H9 (cell line): ENCODE data around the gene EME1. TPM values are rescaled to one million over a fixed set of nuclear protein-coding genes. Genes with fewer than 3 reads are reported as not detected.

Experiments used
- DNase-seq: peaks from one replicate; pipeline ENCODE4 v3.0.0-alpha.2; 2017
- H2AFZ ChIP-seq: one replicate; pipeline ENCODE4 v1.6.1; 2013; ENCODE audit warnings: mild to moderate bottlenecking, low read length, control low read depth, moderate library complexity
- H2AK5ac ChIP-seq: 2 replicates; pipeline ENCODE4 v1.6.1; 2013; ENCODE audit warnings: low read length, control low read depth, mixed read lengths; ENCODE audit not compliant: insufficient read length
- H2BK120ac ChIP-seq: one replicate; pipeline ENCODE4 v1.6.1; 2013; ENCODE audit warnings: low read depth, mild to moderate bottlenecking, low read length, control low read depth, inconsistent platforms; ENCODE audit not compliant: poor library complexity, severe bottlenecking
- H2BK12ac ChIP-seq: 2 replicates; pipeline ENCODE4 v1.6.1; 2013; ENCODE audit warnings: low read length, control low read depth, mixed read lengths, low read depth; ENCODE audit not compliant: insufficient read length
- H2BK15ac ChIP-seq: 2 replicates; pipeline ENCODE4 v1.6.1; 2013; ENCODE audit warnings: low read depth, low read length, control low read depth
- H2BK20ac ChIP-seq: one replicate; pipeline ENCODE4 v1.6.1; 2013; ENCODE audit warnings: low read depth, mild to moderate bottlenecking, low read length, control low read depth, inconsistent platforms; ENCODE audit not compliant: poor library complexity, severe bottlenecking
- H2BK5ac ChIP-seq: 2 replicates; pipeline ENCODE4 v1.6.1; 2013; ENCODE audit warnings: low read length, control low read depth, mixed read lengths; ENCODE audit not compliant: insufficient read length
- H3K14ac ChIP-seq: 2 replicates; pipeline ENCODE4 v1.6.1; 2013; ENCODE audit warnings: low read length, control low read depth; ENCODE audit not compliant: insufficient read depth
- H3K18ac ChIP-seq: 2 replicates; pipeline ENCODE4 v1.6.1; 2013; ENCODE audit warnings: low read depth, mild to moderate bottlenecking, mixed read lengths, low read length, control low read depth; ENCODE audit not compliant: insufficient read length
- H3K23ac ChIP-seq: 2 replicates; pipeline ENCODE4 v1.6.1; 2013; ENCODE audit warnings: low read length, control low read depth, mixed read lengths, low read depth; ENCODE audit not compliant: insufficient read length
- H3K23me2 ChIP-seq: 2 replicates; pipeline ENCODE4 v1.6.1; 2013; ENCODE audit warnings: low read depth, mild to moderate bottlenecking, mixed read lengths, low read length, control low read depth; ENCODE audit not compliant: insufficient read length, poor library complexity, severe bottlenecking
- H3K27ac ChIP-seq: 2 replicates; pipeline ENCODE4 v1.5.1; 2013; ENCODE audit warnings: low read length, control low read depth, mixed read lengths, low read depth; ENCODE audit not compliant: insufficient read length
- H3K27me3 ChIP-seq: 2 replicates; pipeline ENCODE4 v1.6.1; 2013; ENCODE audit warnings: low read length, control low read depth, inconsistent platforms; ENCODE audit not compliant: insufficient read depth
- H3K4ac ChIP-seq: 2 replicates; pipeline ENCODE4 v1.6.1; 2013; ENCODE audit warnings: low read depth, mild to moderate bottlenecking, control low read depth, inconsistent platforms, low read length, moderate library complexity
- H3K4me1 ChIP-seq: 2 replicates; pipeline ENCODE4 v1.6.1; 2013; ENCODE audit warnings: low read length, control low read depth, inconsistent platforms; ENCODE audit not compliant: insufficient read depth
- H3K4me2 ChIP-seq: 2 replicates; pipeline ENCODE4 v1.6.1; 2013; ENCODE audit warnings: low read length, control low read depth, mixed read lengths; ENCODE audit not compliant: insufficient read length, insufficient read depth
- H3K56ac ChIP-seq: 2 replicates; pipeline ENCODE4 v1.6.1; 2013; ENCODE audit warnings: low read depth, mild to moderate bottlenecking, mixed read lengths, low read length, control low read depth; ENCODE audit not compliant: insufficient read length
- H3K79me1 ChIP-seq: 2 replicates; pipeline ENCODE4 v1.6.1; 2013; ENCODE audit warnings: low read depth, mild to moderate bottlenecking, moderate library complexity, low read length, control low read depth, inconsistent platforms; ENCODE audit not compliant: insufficient read depth, poor library complexity, severe bottlenecking
- H3K79me2 ChIP-seq: 2 replicates; pipeline ENCODE4 v1.6.1; 2013; ENCODE audit warnings: low read length, control low read depth, inconsistent platforms; ENCODE audit not compliant: insufficient read depth
- H3K9ac ChIP-seq: 2 replicates; pipeline ENCODE4 v1.6.1; 2013; ENCODE audit warnings: low read length, control low read depth, mixed read lengths; ENCODE audit not compliant: insufficient read length; ENCODE audit errors: extremely low read depth
- H3K9me3 ChIP-seq: one replicate; pipeline ENCODE4 v1.6.1; 2013; ENCODE audit warnings: low read depth, low read length, inconsistent platforms; ENCODE audit not compliant: control insufficient read depth
- H3T11ph ChIP-seq: one replicate; pipeline ENCODE4 v1.6.1; 2013; ENCODE audit warnings: mild to moderate bottlenecking, low read length, control low read depth, inconsistent platforms
- H4K20me1 ChIP-seq: one replicate; pipeline ENCODE4 v1.6.1; 2013; ENCODE audit not compliant: control insufficient read depth, insufficient read length, insufficient read depth
- H4K5ac ChIP-seq: 2 replicates; pipeline ENCODE4 v1.6.1; 2013; ENCODE audit warnings: low read depth, mild to moderate bottlenecking, mixed read lengths, low read length, control low read depth; ENCODE audit not compliant: insufficient read length
- H4K8ac ChIP-seq: replicated peaks from 2 replicates; pipeline ENCODE4 v1.6.1; 2013; ENCODE audit warnings: low read length, control low read depth, mixed read lengths, low read depth; ENCODE audit not compliant: insufficient read length
- H4K91ac ChIP-seq: 2 replicates; pipeline ENCODE4 v1.6.1; 2013; ENCODE audit warnings: low read depth, mild to moderate bottlenecking, moderate library complexity, mixed read lengths, low read length, control low read depth; ENCODE audit not compliant: insufficient read length
- H3K27ac Mint-ChIP-seq, 3 experiments: 2 replicates in 2 of 3; 3 replicates in 1 of 3; pipeline ENCODE4 v1.8.0; 2020 to 2021; ENCODE audit warnings: mixed read lengths in 3 of 3, mild to moderate bottlenecking in 1 of 3, moderate library complexity in 1 of 3
- H3K27me3 Mint-ChIP-seq: 2 replicates; pipeline ENCODE4 v1.8.0; 2021; ENCODE audit warnings: low read depth, mild to moderate bottlenecking, moderate library complexity, mixed read lengths
- H3K36me3 Mint-ChIP-seq, 3 experiments: 2 replicates in 2 of 3; 3 replicates in 1 of 3; pipeline ENCODE4 v1.8.0; 2020 to 2021; ENCODE audit warnings: low read depth in 3 of 3, mixed read lengths in 3 of 3; ENCODE audit not compliant: insufficient read depth in 1 of 3
- H3K4me1 Mint-ChIP-seq, 2 experiments: 2 replicates each; pipeline ENCODE4 v1.8.0; 2020; ENCODE audit warnings: mixed read lengths in 2 of 2
- H3K4me3 Mint-ChIP-seq, 2 experiments: 2 replicates in 1 of 2; 3 replicates in 1 of 2; pipeline ENCODE4 v1.8.0; 2020 to 2021; ENCODE audit warnings: mild to moderate bottlenecking in 2 of 2, mixed read lengths in 2 of 2, moderate library complexity in 1 of 2
- H3K9me3 Mint-ChIP-seq, 2 experiments: 2 replicates in 1 of 2; 3 replicates in 1 of 2; pipeline ENCODE4 v1.8.0; 2020; ENCODE audit warnings: mild to moderate bottlenecking in 2 of 2, mixed read lengths in 2 of 2, moderate library complexity in 1 of 2
- WGBS: extraction: QIAGEN DNeasy Blood & Tissue Kit; methylation state at CpG from one replicate; pipeline ENCODE4 v1.1.7; 2013; ENCODE audit warnings: missing lambda C conversion rate, low lambda C conversion rate, mixed read lengths; ENCODE audit not compliant: insufficient read length; ENCODE audit errors: extremely low coverage; 5-methylcytosine and 5-hydroxymethylcytosine counted together
- total RNA-seq: library from RNA; stranded (reverse); gene quantifications from 2 replicates; pipeline ENCODE4 v1.2.1, GENCODE V29; 2021
- TF ChIP-seq, protein P1 (sequence below): fragments of 200-600 bp; sonication (generic); conservative IDR thresholded peaks from 3 replicates; pipeline ENCODE4 v1.8.0; 2021; ENCODE audit warnings: antibody characterized with exemption, mild to moderate bottlenecking

EME1 gene
- total RNA-seq, 1 experiment from 2014 or later, result 15.1 TPM

GRCh38 chr17:50337956-50338355 is 35.1 kb upstream of the EME1 start:
- H2AFZ ChIP-seq, result no peak overlapping the region
- no peak overlapping the region for H4K91ac ChIP-seq
- no peak overlapping the region for H3K4me2 ChIP-seq
- no peak overlapping the region for H4K8ac ChIP-seq
- no peaks in the 10 kb centered on the region for H3K79me2 ChIP-seq
- no peaks in the 10 kb centered on the region for H3K79me1 ChIP-seq
- peak; percentile 18 for DNase-seq
- H3K4ac ChIP-seq, result no peak overlapping the region
- H3K23ac ChIP-seq, result no peak overlapping the region
- WGBS, result no CpG with 5 or more reads among the region's 2 CpGs
- no peak overlapping the region for H2BK15ac ChIP-seq
- TF ChIP-seq, protein P1, sequence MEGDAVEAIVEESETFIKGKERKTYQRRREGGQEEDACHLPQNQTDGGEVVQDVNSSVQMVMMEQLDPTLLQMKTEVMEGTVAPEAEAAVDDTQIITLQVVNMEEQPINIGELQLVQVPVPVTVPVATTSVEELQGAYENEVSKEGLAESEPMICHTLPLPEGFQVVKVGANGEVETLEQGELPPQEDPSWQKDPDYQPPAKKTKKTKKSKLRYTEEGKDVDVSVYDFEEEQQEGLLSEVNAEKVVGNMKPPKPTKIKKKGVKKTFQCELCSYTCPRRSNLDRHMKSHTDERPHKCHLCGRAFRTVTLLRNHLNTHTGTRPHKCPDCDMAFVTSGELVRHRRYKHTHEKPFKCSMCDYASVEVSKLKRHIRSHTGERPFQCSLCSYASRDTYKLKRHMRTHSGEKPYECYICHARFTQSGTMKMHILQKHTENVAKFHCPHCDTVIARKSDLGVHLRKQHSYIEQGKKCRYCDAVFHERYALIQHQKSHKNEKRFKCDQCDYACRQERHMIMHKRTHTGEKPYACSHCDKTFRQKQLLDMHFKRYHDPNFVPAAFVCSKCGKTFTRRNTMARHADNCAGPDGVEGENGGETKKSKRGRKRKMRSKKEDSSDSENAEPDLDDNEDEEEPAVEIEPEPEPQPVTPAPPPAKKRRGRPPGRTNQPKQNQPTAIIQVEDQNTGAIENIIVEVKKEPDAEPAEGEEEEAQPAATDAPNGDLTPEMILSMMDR, result no peak
- H3K27me3 ChIP-seq, result no peaks in the 10 kb centered on the region
- H3T11ph ChIP-seq, result no peak overlapping the region
- H3K4me1 Mint-ChIP-seq, result peaks cover 6 to 8% of the 10 kb centered on the region in 2 experiments
- no peak overlapping the region for H3K14ac ChIP-seq
- H3K27me3 Mint-ChIP-seq, result peaks cover 7% of the 10 kb centered on the region
- peaks cover under 1% of the 10 kb centered on the region for H4K20me1 ChIP-seq
- no peak overlapping the region for H3K9ac ChIP-seq
- H3K23me2 ChIP-seq, result no peaks in the 10 kb centered on the region
- peaks cover 2 to 13% (median 5%) of the 10 kb centered on the region in 3 experiments; a peak in 4 of 7 replicates for H3K36me3 Mint-ChIP-seq
- H3K27ac Mint-ChIP-seq, result no peak overlapping the region; a peak in 1 of 7 replicates
- no peak overlapping the region for H2BK20ac ChIP-seq
- H3K18ac ChIP-seq, result no peak overlapping the region
- H3K9me3 Mint-ChIP-seq, result peaks cover 15 to 16% of the 10 kb centered on the region in 2 experiments
- H2AK5ac ChIP-seq, result no peak overlapping the region
- peaks cover 5% of the 10 kb centered on the region for H3K9me3 ChIP-seq
- no peak overlapping the region for H3K27ac ChIP-seq
- H3K4me3 Mint-ChIP-seq, result no peak overlapping the region
- H3K4me1 ChIP-seq, result no peaks in the 10 kb centered on the region
- H2BK5ac ChIP-seq, result no peak overlapping the region
- no peak overlapping the region for H3K56ac ChIP-seq
- H2BK120ac ChIP-seq, result no peak overlapping the region
- H4K5ac ChIP-seq, result no peak overlapping the region
- no peak overlapping the region for H2BK12ac ChIP-seq
